B cell (primary cell): ENCODE measurements around the gene HAX1.

Experiments used
- EZH2 ChIP-seq: IDR thresholded peaks from 2 replicates; pipeline ENCODE4 v1.6.1; 2012; ENCODE audit warnings: borderline replicate concordance, low read depth, mild to moderate bottlenecking, moderate library complexity, low read length; ENCODE audit not compliant: insufficient read depth, poor library complexity, severe bottlenecking
- TF ChIP-seq, protein P1 (sequence below): fragments of 200-600 bp; IDR thresholded peaks from one replicate; pipeline ENCODE4 v1.8.0; 2022; ENCODE audit warnings: antibody characterized with exemption, mild to moderate bottlenecking

DNA sequence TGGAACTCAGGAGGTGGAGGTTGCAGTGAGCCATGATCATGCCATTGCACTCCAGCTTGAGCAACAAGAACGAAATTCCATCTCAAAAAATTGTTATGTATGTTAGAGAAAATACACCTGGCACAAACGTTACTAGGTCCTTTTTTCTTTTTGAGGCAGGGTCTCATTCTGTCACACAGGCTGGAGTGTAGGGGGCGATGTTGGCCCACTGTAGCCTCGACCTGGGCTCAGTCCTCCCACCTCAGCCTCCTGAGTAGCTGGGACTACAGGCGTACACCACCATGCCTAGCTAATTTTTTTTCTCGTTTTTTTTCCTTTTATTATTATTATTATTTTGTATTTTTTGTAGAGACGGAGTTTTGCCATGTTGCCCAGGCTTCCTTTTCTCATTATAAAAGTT, 4.4 kb downstream of the HAX1 start:
- TF ChIP-seq, protein P1, sequence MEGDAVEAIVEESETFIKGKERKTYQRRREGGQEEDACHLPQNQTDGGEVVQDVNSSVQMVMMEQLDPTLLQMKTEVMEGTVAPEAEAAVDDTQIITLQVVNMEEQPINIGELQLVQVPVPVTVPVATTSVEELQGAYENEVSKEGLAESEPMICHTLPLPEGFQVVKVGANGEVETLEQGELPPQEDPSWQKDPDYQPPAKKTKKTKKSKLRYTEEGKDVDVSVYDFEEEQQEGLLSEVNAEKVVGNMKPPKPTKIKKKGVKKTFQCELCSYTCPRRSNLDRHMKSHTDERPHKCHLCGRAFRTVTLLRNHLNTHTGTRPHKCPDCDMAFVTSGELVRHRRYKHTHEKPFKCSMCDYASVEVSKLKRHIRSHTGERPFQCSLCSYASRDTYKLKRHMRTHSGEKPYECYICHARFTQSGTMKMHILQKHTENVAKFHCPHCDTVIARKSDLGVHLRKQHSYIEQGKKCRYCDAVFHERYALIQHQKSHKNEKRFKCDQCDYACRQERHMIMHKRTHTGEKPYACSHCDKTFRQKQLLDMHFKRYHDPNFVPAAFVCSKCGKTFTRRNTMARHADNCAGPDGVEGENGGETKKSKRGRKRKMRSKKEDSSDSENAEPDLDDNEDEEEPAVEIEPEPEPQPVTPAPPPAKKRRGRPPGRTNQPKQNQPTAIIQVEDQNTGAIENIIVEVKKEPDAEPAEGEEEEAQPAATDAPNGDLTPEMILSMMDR, result peak; percentile 31
- no peak for TF ChIP-seq EZH2
